ENCODE results near the gene RCOR3. TPM values are rescaled to one million over a fixed set of nuclear protein-coding genes. Genes with fewer than 3 reads are reported as not detected.

RCOR3 gene
- polyA plus RNA-seq, 1 experiment: 39.2 TPM

- H3K4me3 ChIP-seq (ENCODE audit: low read depth, low read length): no peak overlapping the region
- no peak overlapping the region for H3K27ac ChIP-seq (ENCODE audit: low read depth, low read length)
- POLR2A ChIA-PET: no interaction called here
- no peaks in the 10 kb centered on the region for H3K27me3 ChIP-seq (ENCODE audit: control insufficient read depth, insufficient read depth, low read length)
- DNase-seq (ENCODE audit: low read depth, low spot score): no peak
- H3K9me3 ChIP-seq (ENCODE audit: control insufficient read depth, insufficient read depth, low read length): no peaks in the 10 kb centered on the region
- TF ChIP-seq CTCF (IDR thresholded peaks at IDR 0.05; ENCODE audit: low read depth, low read length): no peak
- CTCF ChIA-PET: interaction anchor here (0.7 to 1.7 kb wide), 3 partner anchors 12 to 143 kb away, joined by 5 to 7 read pairs (median 6); no protein-coding TSS in a partner anchor
Measured at GRCh38 chr1:211335522-211336157, 76.5 kb downstream of the RCOR3 start.

GRCh38 chr1:211336161-211336560 lies 77.0 kb downstream of the RCOR3 start:
- Histone ChIP-seq H3K9me3 (ENCODE audit: control insufficient read depth, insufficient read depth, low read length) (no peaks in the 10 kb centered on the region), H3K27me3 (ENCODE audit: control insufficient read depth, insufficient read depth, low read length) (no peaks in the 10 kb centered on the region), H3K4me3 (ENCODE audit: low read depth, low read length) (no peak overlapping the region), H3K27ac (ENCODE audit: low read depth, low read length) (no peak overlapping the region)
- ChIA-PET POLR2A (no interaction called here), CTCF (interaction anchor here (1.7 kb wide), 1 partner anchor 13 kb away, joined by 6 read pairs; no protein-coding TSS in a partner anchor)
- DNase-seq (ENCODE audit: low read depth, low spot score): no peak
- TF ChIP-seq CTCF (IDR thresholded peaks at IDR 0.05; ENCODE audit: low read depth, low read length): no peak

GRCh38 chr1:211336775-211337174 lies 77.6 kb downstream of the RCOR3 start:
- Histone ChIP-seq H3K27me3 (ENCODE audit: control insufficient read depth, insufficient read depth, low read length) (no peaks in the 10 kb centered on the region), H3K4me3 (ENCODE audit: low read depth, low read length) (no peak overlapping the region), H3K27ac (ENCODE audit: low read depth, low read length) (no peak overlapping the region), H3K9me3 (ENCODE audit: control insufficient read depth, insufficient read depth, low read length) (no peaks in the 10 kb centered on the region)
- ChIA-PET POLR2A (no interaction called here), CTCF (interaction anchor here (1.7 kb wide), 1 partner anchor 13 kb away, joined by 6 read pairs; no protein-coding TSS in a partner anchor)
- TF ChIP-seq CTCF (IDR thresholded peaks at IDR 0.05; ENCODE audit: low read depth, low read length): no peak
- DNase-seq (ENCODE audit: low read depth, low spot score): no peak

- H3K4me3 ChIP-seq (ENCODE audit: low read depth, low read length): no peak overlapping the region
- no peak for DNase-seq (ENCODE audit: low read depth, low spot score)
- ChIA-PET POLR2A (interaction anchor here (0.6 kb wide), 1 partner anchor 159 kb away, joined by 6 read pairs; no protein-coding TSS in a partner anchor), CTCF (interaction anchor here (1.3 to 1.7 kb wide), 2 partner anchors 14 kb away, joined by 4 to 6 read pairs; no protein-coding TSS in a partner anchor)
- H3K27ac ChIP-seq (ENCODE audit: low read depth, low read length): no peak overlapping the region
- TF ChIP-seq CTCF (IDR thresholded peaks at IDR 0.05; ENCODE audit: low read depth, low read length): no peak
- H3K9me3 ChIP-seq (ENCODE audit: control insufficient read depth, insufficient read depth, low read length): no peaks in the 10 kb centered on the region
- no peaks in the 10 kb centered on the region for H3K27me3 ChIP-seq (ENCODE audit: control insufficient read depth, insufficient read depth, low read length)
Measured at GRCh38 chr1:211337430-211338223, 78.5 kb downstream of the RCOR3 start.

- Histone ChIP-seq H3K27ac (ENCODE audit: low read depth, low read length) (no peak overlapping the region), H3K27me3 (ENCODE audit: control insufficient read depth, insufficient read depth, low read length) (no peaks in the 10 kb centered on the region), H3K9me3 (ENCODE audit: control insufficient read depth, insufficient read depth, low read length) (no peaks in the 10 kb centered on the region), H3K4me3 (ENCODE audit: low read depth, low read length) (no peak overlapping the region)
- POLR2A ChIA-PET: no interaction called here
- no peak for TF ChIP-seq CTCF (IDR thresholded peaks at IDR 0.05; ENCODE audit: low read depth, low read length)
- CTCF ChIA-PET: interaction anchor here (1.3 kb wide), 1 partner anchor 15 kb away, joined by 4 read pairs; no protein-coding TSS in a partner anchor
- no peak for DNase-seq (ENCODE audit: low read depth, low spot score)
Measured at GRCh38 chr1:211338224-211338620, 79.1 kb downstream of the RCOR3 start.
